ENCODE results near the gene UNC45A. TPM values are rescaled to one million over a fixed set of nuclear protein-coding genes. Genes with fewer than 3 reads are reported as not detected.

Gene UNC45A
- total and polyA plus RNA-seq, 8 donors = 29.2 to 51.3 (median 34.2) TPM

DNA sequence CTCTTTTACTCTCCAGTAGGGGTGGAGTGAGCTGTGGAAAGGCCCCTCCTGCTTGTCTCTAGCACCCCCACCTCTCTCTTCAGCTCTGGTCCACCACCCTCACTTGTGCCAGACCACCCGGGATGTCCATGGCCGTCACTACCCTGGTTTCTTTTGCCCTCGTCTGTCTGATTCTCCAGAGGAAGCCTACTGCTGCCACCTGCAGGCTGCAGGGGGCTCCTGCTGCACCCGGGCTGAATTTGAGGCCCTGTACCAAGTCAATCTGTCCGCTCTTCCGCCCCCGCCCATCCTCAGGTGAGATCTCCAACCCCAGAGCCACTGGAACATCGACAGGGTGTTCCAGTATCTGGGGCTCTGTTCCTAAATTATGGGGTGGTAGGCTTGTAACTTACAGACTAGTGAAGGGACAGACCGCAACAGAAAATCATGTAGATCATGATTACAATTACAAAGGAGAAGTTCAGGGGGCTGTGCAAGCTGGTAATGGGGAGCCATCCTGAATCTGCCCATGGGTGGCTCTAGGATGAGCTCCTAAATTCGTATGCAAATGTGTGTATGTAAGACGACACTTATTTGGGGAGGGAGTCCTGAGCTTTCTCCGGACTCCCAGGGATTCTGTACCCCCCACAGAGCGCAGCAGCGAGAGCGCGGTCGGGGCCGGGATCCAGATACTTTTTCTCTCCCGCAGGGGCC lies 683 bp upstream of the UNC45A start:
- H3K27ac ChIP-seq = peak overlapping the region; percentile 36 to 71 (median 57)
- FAIRE-seq (no peak), ATAC-seq (peak; percentile 49 to 61 (median 58)), DNase-seq (peak; percentile 81 to 92 (median 90))
- WGBS, 2 donors = 1% methylated on average over 19 of the region's 19 CpGs
- H3K4me1 ChIP-seq = peaks cover 0 to 24% (median 14%) of the 10 kb centered on the region in 3 donors
- H3K9me3 ChIP-seq = no peaks in the 10 kb centered on the region
- intact Hi-C loops (cut with DNase I) = no loop called here
- H3K36me3 ChIP-seq = peaks cover 0 to 15% (median 5%) of the 10 kb centered on the region in 3 donors
- H3K27me3 ChIP-seq = no peaks in the 10 kb centered on the region
- H3K4me3 ChIP-seq = peak overlapping the region; percentile 57 to 79 (median 61)
- TF ChIP-seq, protein P1, sequence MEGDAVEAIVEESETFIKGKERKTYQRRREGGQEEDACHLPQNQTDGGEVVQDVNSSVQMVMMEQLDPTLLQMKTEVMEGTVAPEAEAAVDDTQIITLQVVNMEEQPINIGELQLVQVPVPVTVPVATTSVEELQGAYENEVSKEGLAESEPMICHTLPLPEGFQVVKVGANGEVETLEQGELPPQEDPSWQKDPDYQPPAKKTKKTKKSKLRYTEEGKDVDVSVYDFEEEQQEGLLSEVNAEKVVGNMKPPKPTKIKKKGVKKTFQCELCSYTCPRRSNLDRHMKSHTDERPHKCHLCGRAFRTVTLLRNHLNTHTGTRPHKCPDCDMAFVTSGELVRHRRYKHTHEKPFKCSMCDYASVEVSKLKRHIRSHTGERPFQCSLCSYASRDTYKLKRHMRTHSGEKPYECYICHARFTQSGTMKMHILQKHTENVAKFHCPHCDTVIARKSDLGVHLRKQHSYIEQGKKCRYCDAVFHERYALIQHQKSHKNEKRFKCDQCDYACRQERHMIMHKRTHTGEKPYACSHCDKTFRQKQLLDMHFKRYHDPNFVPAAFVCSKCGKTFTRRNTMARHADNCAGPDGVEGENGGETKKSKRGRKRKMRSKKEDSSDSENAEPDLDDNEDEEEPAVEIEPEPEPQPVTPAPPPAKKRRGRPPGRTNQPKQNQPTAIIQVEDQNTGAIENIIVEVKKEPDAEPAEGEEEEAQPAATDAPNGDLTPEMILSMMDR (IDR thresholded peaks at IDR 0.05) = peak; percentile 78 to 88 (median 86)

DNA sequence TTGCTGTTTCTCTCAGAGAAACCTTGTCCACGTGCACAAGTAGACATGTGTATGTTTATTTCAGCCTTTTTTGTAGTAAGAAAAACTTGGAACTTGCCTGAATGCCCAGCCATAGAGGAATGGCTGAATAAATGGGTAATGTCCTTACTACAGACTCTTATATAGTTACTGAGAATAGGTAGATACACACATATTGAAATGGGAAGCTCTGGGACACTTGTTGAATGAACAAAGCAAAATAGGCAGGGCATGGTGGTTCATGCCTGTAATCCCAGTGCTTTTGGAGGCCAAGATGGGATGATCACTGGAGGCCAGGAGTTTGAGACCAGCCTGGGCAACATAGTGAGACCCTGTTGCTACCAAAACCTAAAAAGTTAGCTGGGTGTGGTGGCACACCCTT lies 1.7 kb downstream of the UNC45A start:
- ATAC-seq (no peak), DNase-seq (no peak), FAIRE-seq (no peak)
- Histone ChIP-seq H3K4me3 (no peak overlapping the region), H3K9me3 (no peaks in the 10 kb centered on the region), H3K4me1 (peaks cover 0 to 11% (median 4%) of the 10 kb centered on the region in 3 donors), H3K27ac (no peak overlapping the region), H3K27me3 (no peaks in the 10 kb centered on the region), H3K36me3 (peaks cover 0 to 39% (median 21%) of the 10 kb centered on the region in 3 donors)
- TF ChIP-seq, protein P1 (IDR thresholded peaks at IDR 0.05) = no peak
- intact Hi-C loops (cut with DNase I) = no loop called here
- WGBS, 2 donors = 49 to 56% methylated on average over 1 of the region's 1 CpG

DNA sequence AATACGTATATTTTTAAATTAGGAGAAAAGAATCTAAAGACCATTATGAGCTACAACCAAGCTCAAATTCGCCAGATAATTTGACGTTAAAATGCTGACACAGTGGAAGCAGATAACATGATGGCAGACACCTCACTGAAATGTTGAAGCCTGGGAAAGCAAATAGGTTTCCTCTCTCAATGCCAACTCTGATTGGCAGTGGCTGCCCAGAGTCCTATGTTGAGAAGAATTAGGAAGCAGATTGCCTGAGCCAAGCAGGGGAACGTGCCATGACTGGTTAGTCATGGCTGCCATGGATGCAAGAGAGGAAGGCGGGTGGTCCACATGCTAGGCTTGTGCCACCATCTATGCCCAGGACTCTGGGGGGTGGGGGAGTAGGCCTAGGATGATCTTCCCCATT lies 3.2 kb downstream of the UNC45A start:
- no peaks in the 10 kb centered on the region for H3K9me3 ChIP-seq
- no peaks in the 10 kb centered on the region for H3K27me3 ChIP-seq
- FAIRE-seq (no peak), DNase-seq (peak in 2 of 6 donors; percentile 8 to 19), ATAC-seq (no peak)
- intact Hi-C loops (cut with DNase I) = no loop called here
- H3K4me1 ChIP-seq = peaks cover 0 to 11% (median 4%) of the 10 kb centered on the region in 3 donors
- peaks cover 0 to 53% (median 32%) of the 10 kb centered on the region in 3 donors for H3K36me3 ChIP-seq
- no peak overlapping the region for H3K27ac ChIP-seq
- H3K4me3 ChIP-seq = no peak overlapping the region
- 82 to 84% methylated on average over 5 of the region's 5 CpGs for WGBS, 2 donors
- TF ChIP-seq, protein P1 (IDR thresholded peaks at IDR 0.05) = no peak

DNA sequence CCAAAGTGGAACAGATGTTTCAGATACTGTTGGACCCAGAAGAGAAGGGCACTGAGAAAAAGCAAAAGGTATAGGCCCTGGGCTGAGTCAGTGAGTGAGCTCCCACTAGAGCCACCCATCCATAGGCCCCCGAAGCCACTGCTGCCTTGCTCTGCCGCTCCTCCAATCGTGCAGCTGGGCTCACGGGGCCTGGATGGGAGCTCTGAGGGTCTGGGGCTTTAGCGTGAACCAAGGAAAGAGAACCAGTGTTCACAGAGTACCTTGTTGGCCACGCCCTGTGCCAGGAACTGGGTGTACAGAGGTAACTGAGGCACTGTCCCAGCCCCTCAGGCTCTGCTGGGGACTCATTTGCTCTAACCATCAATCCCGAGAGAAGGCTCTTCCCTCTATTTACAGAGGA lies 4.7 kb downstream of the UNC45A start:
- no peaks in the 10 kb centered on the region for H3K27me3 ChIP-seq
- H3K4me1 ChIP-seq = peaks cover 0 to 11% (median 0%) of the 10 kb centered on the region in 3 donors
- no peak overlapping the region for H3K4me3 ChIP-seq
- 77 to 94% methylated on average over 7 of the region's 7 CpGs for WGBS, 2 donors
- H3K36me3 ChIP-seq = peaks cover 0 to 66% (median 42%) of the 10 kb centered on the region in 3 donors
- intact Hi-C loops (cut with DNase I) = no loop called here
- FAIRE-seq = no peak
- TF ChIP-seq, protein P1 (IDR thresholded peaks at IDR 0.05) = no peak
- no peaks in the 10 kb centered on the region for H3K9me3 ChIP-seq
- no peak for DNase-seq
- ATAC-seq = no peak
- H3K27ac ChIP-seq = no peak overlapping the region

DNA sequence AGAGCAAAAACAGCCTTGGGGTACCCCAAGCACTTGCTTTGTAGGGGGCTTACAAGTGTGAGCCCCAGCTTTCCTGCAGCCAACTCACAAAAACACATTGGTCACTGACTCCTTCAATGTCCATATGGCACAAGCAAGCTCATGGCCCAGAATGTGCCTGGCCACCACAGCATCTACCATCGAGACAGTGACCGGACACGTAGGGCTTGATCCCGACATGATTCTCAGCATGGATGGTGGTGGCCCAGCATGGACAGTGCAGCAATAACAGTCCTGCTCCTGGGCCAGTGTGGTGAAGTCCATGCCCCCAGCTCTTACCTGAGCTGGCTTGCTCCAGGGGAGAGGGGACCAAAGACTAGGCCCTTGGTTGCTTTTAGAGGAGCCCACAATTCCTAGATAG lies 6.0 kb downstream of the UNC45A start:
- no peak overlapping the region for H3K4me3 ChIP-seq
- H3K27me3 ChIP-seq = no peaks in the 10 kb centered on the region
- peaks cover 0 to 7% (median 0%) of the 10 kb centered on the region in 3 donors for H3K4me1 ChIP-seq
- intact Hi-C loops (cut with DNase I) = no loop called here
- H3K9me3 ChIP-seq = no peaks in the 10 kb centered on the region
- ATAC-seq = no peak
- TF ChIP-seq, protein P1 (IDR thresholded peaks at IDR 0.05) = no peak
- H3K27ac ChIP-seq = no peak overlapping the region
- no peak for FAIRE-seq
- 96% methylated on average over 4 of the region's 4 CpGs for WGBS, 2 donors
- no peak for DNase-seq
- H3K36me3 ChIP-seq = peaks cover 0 to 77% (median 46%) of the 10 kb centered on the region in 3 donors

Data from pancreas (tissue), 10 donors.